Effector CD4-positive, alpha-beta T cell (primary cell): Measurements from ENCODE around the gene WBP2.

Experiments used
- DNase-seq: peaks from one replicate; pipeline ENCODE4 v3.0.0-alpha.2; 2020

WBP2 gene

DNA sequence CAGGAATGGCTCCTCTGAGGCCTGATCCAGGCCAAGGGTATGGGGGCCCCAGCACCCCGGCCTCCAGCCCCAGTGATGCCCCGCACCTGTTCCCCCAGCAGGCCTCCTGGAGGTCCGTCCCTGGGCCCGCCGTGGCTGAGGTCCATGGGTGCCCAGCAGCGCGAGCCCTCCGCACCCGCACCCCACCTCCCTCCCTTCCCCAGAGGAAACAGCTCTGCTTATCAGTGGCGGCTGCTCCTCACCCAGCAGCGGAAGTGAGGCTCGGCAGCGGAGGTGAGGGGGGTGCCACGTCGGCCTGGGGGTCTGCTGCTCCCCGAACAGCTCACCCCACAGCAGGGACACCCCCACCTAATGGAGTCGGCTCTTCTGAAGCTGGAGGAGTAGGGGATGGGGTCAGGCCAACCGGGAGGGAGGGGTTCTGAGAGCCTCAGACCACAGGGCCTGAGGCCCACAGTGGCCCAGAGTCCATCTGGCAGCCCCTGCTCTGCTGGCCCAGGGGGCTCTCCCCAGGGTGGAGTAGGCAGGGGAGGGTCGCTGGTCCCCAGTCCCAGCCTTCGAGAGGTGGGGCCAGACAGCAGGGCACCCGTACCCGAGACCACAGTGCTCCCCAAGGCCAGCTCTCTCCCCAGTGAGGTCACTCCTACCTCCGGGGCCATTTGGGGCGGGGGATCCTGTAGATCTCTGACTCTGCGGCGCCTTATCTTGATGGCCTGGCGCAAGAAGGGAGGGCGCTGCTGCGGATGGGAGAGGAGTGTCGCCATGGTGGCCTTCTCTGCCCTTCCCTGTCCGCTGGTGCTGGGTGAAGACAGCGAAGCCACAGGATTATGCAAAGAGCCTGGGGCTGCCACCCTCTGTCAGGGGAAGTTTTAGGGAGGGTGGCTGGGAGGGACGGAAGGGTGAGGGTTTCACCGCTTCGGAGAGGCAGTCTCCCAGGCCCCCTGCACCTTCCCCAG lies 11.3 kb downstream of the WBP2 start, which contains the start of gene UNC13D:
Gene UNC13D (minus strand): TSS at position 828 of the 953 bp plus-strand sequence. CDS start 67 bp downstream, at position 761.
- DNase-seq, result peak; percentile 58

DNA sequence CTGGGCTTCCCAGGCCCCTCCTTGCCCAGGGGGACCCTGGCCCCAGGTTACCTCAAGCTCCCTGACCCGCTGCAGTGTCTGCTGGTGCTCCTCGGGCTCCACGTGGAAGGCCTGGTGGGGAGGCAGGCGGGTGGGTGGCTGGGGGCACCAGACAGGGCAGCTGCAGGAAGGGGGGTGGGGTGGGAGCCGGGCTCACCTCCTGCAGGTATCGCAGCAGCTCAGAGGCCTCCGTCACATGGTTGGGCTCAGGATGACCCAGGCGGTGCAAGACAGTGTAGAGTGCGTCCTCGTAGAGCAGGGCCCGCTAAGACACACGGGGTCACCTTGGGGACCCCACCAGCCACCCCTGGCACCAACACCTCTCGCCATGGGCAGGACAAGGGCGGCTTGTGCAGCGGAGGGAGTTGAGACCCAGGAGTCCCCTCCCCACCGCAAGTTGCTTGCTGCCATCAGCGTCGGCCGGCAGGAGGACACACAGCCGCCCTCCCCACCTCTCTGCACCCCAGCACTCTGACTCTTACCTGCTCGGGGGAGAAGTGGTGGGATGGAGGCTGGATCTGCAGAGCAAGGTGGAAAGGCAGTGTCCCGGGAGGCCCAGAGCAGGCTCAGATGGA lies 12.1 kb downstream of the WBP2 start:
- DNase-seq, result no peak

DNA sequence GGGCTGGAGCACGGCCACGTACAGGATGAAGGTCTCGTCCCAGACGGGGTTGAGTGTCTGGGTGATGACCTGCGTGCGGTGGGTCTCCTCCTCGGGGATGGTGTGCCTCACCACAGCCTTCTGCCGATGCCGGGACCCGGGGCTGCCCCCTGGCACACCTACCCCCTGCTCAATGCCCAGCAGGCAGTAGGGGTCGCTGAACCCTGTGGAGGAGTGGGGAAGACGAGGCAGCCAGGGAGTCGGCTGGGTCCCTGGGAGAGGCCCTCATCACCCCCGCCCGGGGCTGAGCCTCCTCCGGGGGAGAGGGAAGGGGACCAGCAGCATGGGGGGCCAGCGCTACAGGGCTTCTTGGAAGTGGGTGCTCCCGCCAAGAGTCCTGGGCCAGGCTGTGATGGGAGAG lies 12.7 kb downstream of the WBP2 start:
- no peak for DNase-seq

DNA sequence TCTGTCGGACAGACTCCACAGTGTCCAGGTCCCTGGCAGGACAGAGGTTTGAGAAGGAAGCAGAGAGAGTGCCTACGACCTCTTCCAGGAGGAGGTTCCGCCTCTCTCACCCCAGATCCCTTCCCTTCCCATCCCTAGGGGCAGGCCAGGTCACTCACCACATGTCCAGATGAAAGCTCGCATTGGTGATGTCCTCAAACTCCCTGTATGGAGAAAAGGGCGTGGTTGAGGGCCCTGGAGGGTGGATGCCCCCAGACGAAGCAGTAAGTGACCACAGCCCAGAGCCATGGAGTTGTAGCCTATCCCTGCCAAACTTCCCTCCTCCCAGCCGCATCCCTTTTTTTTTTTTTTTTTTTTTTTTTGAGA lies 14.4 kb downstream of the WBP2 start:
- DNase-seq, result no peak

DNA sequence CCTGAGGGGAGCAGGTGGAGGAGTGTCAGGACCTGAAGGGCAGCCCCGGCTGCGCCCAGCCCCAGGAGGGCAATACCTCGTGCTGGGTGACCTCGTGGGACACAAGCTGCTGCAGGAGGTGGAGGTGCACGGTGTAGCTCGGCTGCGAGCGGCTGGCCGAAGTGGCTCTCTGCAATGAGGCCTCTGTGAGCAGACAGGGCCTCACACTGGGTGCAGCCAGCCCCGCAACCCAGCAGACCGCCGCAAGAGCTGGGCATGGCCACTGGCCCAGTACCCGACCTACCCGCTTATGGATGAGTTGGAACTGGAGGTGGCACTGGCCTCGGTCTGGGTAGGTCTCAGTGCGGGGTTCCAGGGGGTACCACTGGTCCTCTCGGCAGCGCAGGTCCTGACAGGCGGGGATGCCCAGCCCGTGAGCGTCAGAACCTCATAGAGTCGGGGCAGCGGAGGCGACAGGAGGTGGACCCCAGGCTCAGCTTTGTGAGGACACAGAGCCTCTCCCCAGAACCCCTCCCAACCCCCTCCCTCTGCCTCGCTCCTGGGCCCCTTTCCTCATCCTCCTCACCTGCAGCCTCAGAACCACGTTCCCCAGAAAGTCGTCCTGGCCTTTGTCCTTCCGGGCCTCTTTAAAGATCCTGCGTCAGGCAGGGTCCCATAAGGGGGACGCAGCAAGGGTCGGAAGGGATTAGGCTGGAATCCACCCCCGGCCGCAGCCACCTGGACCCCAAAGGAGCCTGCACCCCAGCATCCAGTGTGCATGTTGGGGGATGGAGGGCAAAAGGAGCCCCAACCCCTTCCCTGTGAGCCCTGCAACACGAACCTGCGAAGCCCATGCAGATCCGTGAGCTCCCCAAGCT lies 15.0 kb downstream of the WBP2 start:
- no peak for DNase-seq

DNA sequence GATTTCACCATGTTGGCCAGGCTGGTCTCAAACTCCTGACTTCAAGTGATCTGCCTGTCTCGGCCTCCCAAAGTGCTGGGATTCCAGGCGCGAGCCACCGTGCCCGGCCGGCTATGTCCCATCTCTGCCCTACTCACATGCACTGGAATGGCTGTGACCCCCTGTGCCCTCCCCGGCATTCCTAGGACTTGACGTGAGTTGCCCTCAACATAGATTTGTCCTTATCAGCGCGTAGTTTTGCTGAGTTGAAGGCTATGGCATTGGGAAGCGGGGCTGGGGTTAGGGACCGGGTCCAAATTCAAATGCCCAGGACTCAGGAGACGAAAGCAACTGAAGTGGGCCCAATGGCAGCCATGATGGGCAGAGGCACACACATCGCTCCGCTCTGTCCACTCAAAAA lies 16.7 kb downstream of the WBP2 start:
- no peak for DNase-seq

DNA sequence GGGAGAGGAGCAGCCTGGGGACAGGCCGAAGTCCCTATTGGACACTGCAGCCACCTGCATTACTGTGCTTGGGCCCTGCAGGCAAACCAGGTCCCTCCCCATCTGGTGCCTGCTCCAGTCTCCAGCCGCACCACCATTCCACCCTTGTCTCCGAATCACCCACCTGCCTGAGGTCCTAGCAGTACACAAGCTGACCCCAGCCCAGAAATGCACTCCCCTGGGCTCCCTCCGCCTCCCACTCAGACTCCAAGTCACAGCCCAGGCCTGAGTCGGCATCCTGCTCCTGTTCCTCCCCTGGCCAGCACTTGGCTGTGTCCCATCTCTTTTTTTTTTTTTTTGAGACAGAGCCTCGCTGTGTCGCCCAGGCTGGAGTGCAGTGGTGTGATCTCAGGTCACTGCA lies 17.2 kb downstream of the WBP2 start:
- no peak for DNase-seq

DNA sequence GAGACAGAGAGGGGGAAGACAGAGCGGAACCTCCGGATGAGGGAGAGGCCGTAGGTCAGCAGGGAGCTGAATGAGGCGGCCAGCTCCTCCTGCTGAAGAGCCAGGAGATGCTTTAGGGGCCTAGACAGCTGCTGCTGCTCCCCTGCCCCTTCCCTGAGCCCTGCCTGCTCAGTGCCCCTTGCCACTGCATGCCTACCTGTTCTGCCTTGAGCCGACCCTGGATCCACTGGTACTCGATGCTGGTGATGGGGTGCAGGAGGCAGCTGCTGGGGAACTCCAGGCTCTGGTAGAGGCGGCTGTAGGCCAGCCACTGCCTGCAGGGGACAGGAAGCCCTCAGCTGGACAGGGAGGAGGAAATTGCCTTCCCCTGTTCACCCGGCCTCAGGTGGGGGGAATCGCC lies 18.5 kb downstream of the WBP2 start:
- DNase-seq, result no peak

DNA sequence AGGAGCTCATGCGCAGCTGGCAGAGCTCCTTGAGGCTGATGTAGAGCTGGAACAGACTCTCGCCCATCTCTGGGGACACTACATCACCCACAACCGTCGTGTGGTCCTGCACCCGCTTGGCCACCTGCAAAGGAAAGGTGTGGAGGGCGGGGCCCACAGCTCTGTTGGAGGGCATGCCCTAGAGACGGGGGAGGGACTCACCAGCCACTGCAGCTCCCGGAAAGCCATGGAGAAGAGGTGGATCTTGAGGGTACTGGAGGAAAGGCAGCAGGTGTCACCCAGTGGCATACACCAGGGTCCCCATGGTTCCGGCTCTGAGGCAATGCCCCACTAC lies 19.5 kb downstream of the WBP2 start:
- no peak for DNase-seq

DNA sequence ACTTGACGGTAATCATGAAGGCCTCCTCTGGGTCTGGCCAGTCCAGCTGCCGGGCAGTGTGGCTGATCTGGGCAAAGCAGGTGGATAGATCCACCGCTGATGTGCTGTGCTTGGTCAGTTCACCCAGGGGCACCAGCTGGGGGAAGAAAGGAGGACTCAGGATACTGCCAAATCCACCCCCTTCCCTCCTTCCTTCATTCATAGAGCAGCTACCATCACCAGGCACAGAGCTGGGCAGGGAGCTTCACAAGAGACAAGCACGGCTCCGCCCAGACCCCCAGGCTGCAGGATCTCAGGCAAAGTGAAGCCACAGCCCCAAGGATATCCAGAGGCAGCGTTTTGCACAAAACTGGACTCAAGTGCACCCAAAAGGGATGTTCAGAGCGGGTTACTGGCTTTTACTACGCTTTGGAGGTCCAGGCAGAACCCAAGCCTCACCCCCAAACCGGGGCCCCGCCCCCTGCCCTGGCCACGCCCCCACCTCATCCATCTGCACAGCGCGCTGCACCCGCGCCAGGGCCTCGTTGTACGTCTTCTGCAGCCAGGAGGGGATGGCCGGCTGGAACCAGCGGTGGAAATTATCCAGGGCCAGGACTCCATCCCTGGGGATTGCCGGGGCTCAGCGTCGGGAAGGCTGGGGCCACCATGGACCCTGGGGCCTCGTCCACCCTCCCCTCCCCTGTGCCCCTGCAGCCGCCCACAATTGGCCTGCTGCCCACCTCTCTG lies 20.0 kb downstream of the WBP2 start:
- no peak for DNase-seq

DNA sequence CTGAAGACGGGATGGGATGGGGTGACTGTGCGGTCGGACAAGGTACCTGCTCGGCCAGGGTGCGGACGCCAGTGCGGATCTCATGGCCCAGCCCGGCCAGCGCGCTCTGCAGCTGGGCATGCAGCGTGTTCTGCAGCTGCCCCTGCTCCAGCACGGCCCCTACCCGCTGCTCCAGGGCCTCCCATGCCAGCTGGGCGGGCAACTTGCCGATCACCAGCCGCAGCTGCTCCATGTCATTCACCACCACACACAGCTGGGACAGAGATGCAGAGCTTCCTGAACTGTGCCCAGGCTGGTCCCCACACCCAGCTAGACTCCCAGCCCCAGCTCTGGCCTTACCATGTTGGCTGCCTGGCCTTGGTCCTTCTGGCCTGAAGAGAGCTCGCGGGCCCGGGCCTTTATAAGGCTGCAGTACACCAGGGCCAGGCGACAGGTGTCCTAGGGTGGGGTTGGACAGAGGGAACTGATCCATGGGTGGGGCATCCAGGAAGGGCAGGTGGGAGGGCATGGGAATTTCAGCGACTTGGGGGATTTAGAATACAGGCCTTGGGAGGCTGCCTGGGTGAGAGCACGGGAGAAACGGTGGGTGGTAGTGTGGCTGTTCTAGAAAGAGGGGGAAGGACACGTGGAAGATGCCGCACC lies 20.7 kb downstream of the WBP2 start:
- no peak for DNase-seq

DNA sequence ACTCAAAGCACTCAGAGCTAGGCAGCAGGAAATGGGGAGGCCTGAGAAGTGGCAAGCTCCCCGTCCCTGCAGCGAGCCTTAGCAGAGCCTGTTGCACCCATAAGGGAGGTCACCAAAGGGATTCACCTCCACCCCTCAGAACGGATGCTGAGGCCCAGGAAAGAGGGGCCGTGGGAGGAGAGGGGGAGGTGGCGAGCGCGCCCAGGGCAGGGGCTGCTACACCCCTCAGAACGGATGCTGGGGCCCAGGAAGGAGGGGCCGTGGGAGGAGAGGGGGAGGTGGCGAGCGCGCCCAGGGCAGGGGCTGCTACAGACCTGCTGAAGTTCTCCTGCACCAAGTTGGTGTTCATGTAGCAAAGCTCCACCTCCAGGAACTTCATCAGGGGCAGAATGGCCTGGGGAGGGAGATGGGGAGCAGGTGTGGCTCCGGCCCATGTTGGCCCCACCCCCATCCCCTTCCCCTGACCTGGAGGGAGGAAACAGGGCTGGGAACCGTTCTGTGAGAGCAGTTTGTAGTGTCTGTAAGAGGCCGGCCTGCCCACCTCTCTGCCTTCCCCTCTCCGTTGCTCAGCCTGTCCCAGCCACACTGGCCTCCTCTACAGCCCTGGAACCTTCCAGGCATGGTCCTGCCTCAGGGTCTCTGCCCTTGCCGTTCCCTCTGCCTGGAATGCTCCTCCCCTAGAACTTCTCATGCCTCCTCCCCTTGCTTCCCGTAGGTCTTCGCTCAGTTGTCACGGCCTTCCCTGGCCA lies 22.3 kb downstream of the WBP2 start:
- no peak for DNase-seq

DNA sequence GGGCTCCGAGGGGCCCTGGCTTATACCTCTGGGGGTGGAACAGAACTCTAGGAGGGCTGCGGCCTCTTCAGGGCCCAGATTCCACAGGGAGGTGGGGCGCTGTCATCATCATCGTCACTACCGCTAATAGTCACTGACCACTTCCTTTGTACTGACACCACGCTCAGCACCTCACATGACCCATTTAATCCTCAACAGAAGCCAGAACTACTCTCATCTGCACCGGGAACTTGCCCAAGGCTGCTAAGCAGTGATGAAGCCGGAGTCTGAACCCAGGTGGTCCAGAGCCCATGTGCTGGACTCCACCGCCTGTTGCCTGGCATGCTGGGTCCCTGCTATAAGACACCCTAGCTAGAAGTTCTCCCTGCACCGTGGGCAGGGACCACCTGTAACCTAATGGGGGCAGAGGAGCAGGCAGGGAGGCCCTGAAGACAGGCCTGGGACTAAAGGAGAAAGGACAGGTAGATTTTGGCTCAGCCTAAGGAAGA lies 22.9 kb downstream of the WBP2 start:
- peak; percentile 27 for DNase-seq

DNA sequence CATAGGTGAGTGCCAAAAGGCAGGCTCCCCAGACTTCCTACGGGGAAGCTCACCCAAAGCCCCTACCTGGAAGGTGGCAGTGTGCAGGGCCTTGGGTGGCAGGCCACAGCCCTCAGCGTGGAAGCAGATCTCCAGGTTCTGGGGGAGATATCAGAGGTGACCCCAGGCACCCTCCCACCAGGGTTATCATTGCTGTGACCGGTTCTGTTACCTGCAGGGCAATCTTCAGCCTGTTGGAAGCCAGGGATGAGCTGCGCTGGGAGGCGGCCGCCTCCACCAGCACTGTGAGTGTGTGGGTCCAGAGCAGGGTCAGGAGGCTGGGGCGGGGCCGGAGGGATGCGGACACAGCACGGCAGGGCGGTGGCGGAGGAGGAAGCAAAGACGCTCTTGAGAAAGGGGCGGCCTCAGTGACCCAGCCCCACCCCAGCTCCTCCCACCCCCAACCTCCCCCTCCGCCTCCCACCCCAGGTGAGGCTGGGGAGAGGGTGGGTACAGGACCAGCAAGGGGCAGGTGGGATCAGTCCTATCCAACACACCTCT lies 24.0 kb downstream of the WBP2 start:
- no peak for DNase-seq

DNA sequence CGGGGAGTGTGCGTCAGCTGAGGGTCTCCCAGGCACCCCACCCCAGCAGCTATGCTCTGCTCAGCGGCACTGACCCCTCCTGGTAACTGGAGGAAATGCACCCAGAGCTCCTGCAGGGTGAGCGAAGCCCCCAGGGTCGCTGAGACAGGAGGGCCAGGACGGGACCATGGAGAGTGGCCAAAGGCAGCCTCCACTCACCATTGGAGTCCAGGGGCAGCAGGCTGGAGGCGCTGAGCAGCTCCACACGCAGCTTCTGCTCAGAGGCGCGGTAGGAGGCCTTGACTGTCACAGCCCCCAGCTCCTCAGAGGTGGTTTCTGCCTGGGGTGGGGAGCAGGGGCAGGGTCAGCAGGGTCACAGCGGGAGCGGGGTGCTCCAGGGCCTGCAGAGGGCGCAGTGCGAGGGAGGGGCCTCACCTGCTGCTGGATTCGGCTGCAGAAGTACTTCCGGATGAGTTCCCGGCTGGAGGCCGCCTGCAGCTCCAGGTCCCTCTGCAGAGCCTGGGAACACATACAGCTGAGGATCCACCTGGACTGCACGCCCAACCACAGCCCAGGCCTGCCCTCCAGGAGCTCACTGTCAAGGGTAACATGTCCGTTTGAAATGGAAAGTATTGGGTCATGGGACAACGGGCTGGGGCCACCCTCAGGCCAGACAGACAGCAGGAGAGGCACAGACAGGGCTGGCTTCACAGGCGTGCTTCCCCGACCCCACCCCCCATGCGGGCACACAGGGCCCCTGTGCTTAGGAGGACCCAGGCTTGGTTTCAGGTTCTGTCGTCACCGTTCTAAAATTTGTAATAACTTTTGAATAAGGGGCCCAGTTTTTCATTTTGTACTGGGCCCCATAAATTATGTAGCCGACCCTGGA lies 24.7 kb downstream of the WBP2 start:
- no peak for DNase-seq

DNA sequence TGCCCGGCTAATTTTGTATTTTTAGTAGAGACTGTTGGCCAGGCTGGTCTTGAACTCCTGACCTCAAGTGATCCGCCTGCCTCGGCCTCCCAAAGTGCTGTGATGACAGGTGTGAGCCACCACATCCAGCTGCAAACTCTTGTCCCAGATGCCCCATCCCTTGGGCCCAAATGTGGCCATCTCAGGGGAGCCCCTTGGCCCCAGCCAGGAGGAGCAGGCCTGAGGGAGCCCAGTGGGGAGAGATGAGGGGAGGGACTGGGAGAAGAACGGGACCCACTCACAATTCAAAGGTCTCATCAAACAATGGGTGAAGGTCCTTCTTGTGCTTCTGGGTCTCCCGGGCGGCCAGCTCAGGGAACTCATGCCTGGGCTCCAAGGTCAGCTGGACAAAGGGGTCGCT lies 25.4 kb downstream of the WBP2 start:
- no peak for DNase-seq

DNA sequence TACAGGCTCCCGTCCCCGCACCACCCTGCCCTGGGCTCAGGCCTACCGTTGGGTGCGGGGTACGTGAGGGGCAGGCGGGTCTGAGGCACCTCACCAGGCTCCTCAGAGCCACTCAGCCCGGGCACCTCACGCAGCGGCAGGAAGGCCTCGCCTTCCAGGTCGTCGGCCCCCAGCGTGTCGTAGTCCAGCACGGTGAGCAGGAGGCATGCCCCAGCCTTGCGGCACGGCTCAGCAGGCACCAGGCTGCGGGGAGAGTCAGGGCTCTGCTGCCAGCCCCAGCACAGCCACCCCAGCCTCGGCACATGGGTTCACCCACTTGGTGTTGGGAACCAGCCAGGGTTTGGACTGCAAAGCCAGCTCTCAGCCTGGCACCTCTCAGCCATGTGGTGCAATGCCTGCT lies 26.4 kb downstream of the WBP2 start:
- no peak for DNase-seq

DNA sequence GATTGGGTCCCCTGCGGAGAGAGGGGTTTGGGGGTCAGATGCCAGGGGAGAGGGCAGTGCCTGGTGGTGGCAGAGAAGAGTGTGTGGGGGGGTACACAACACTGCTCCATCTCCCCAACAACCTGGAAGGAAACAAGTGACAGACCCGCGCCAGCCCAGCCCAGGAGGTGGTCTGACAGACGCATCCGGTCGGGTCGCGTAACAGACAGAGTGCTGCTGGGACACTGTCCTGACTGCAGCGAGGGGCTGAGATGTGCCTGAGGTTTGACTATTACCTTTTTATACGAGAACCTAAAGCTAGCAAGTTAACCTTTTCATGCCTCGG lies 27.1 kb downstream of the WBP2 start:
- no peak for DNase-seq

DNA sequence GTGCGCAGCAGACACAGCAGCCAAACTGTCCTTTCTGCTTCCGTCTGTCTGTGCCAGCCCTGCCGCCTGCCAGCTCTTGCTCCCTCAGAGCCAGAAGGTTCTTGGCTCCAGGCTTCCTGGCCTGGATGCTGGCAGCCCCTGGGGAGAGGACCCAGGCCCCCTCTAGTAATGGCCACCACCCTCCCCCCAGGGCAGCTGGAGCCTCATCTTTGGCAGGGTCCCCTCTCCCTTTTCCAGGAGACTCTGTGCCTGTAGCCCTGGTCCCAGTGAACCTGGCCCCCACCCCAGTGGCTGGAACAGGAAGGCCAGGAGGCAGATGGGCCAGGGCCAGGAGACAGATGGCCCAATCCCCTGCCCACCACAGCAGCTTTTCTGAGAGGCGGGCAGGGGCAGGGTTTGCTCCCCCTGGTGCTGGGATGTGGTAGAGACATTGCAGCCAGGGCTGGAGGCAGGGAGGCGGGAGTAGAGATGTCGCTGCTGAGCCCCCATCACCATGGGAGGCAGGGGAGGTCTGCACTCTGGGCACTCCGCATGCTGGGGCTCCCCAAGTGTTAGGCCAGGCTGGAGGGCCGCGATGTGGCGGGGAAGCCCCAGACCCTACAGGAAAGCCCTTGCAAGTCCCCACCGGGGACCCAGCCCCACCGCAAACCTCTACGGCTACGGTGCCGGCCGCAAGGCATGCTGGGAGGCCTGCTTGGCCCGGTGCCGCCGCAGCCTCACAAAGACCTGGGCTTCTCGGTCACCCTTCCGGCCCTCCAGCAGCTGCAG lies 27.6 kb downstream of the WBP2 start:
- peak; percentile 44 for DNase-seq
